GM23248 (cell line): ENCODE data around the gene ARHGAP8.

ENCODE experiments used
- EZH2 ChIP-seq: fragments of 200-600 bp; sonication (generic); IDR thresholded peaks from 2 replicates; pipeline ENCODE4 v1.6.1; 2018; ENCODE audit warnings: antibody characterized with exemption, mild to moderate bottlenecking; ENCODE audit not compliant: insufficient read depth, poor library complexity, severe bottlenecking
- EZH2phosphoT487 ChIP-seq: fragments of 200-600 bp; sonication (generic); IDR thresholded peaks from 2 replicates; pipeline ENCODE4 v1.6.1; 2018; ENCODE audit warnings: antibody characterized with exemption, moderate library complexity, mild to moderate bottlenecking, low read depth; ENCODE audit not compliant: insufficient read depth

- TF ChIP-seq EZH2 = no peak
- no peak for TF ChIP-seq EZH2phosphoT487
Measured at GRCh38 chr22:44813416-44813815, 61.0 kb downstream of the ARHGAP8 start.
